Stimulated activated CD4-positive, alpha-beta T cell treated with anti-CD3 and anti-CD28 coated beads, TNF-alpha, amount 100 ng/mL, for 48 hours (primary cell): ENCODE results near the gene TACC2.

Experiments used
- DNase-seq, 3 donors: peaks; one replicate each; pipeline ENCODE4 v3.0.0-alpha.2; 2020; ENCODE audit warnings: low read depth in 3 of 3

TACC2 gene

GRCh38 chr10:122120008-122120744 is 131.2 kb downstream of the TACC2 start:
- DNase-seq = no peak

- DNase-seq = no peak
These were observed 132.1 kb downstream of the TACC2 start for GRCh38 chr10:122121059-122121458.

GRCh38 chr10:122122493-122122892 is 133.5 kb downstream of the TACC2 start:
- no peak for DNase-seq

GRCh38 chr10:122123186-122123585 is 134.2 kb downstream of the TACC2 start:
- DNase-seq = no peak

GRCh38 chr10:122124342-122124741 is 135.4 kb downstream of the TACC2 start:
- no peak for DNase-seq

GRCh38 chr10:122124808-122125207 is 135.8 kb downstream of the TACC2 start:
- DNase-seq = no peak

- DNase-seq = no peak
These were observed 138.0 kb downstream of the TACC2 start for GRCh38 chr10:122126763-122127659.

GRCh38 chr10:122127943-122128342 is 139.0 kb downstream of the TACC2 start:
- no peak for DNase-seq

GRCh38 chr10:122128357-122128756 is 139.4 kb downstream of the TACC2 start:
- no peak for DNase-seq

GRCh38 chr10:122130474-122131110 is 141.6 kb downstream of the TACC2 start:
- no peak for DNase-seq

GRCh38 chr10:122132331-122132755 is 143.4 kb downstream of the TACC2 start:
- DNase-seq = no peak

GRCh38 chr10:122132882-122133565 is 144.1 kb downstream of the TACC2 start:
- no peak for DNase-seq

- no peak for DNase-seq
These were observed 146.5 kb downstream of the TACC2 start for GRCh38 chr10:122135251-122136025.

- DNase-seq = no peak
These were observed 150.1 kb downstream of the TACC2 start for GRCh38 chr10:122138831-122139625.

- DNase-seq = no peak
These were observed 150.7 kb downstream of the TACC2 start for GRCh38 chr10:122139627-122140170.

- DNase-seq = no peak
These were observed 151.5 kb downstream of the TACC2 start for GRCh38 chr10:122140461-122140902.

- no peak for DNase-seq
These were observed 152.1 kb downstream of the TACC2 start for GRCh38 chr10:122140941-122141623.

GRCh38 chr10:122141821-122142640 is 153.1 kb downstream of the TACC2 start:
- DNase-seq = no peak
